ENCODE results near the gene FBRSL1. TPM values are rescaled to one million over a fixed set of nuclear protein-coding genes. Genes with fewer than 3 reads are reported as not detected.

The FBRSL1 gene
- total and polyA plus RNA-seq, 9 of the 15 experiments (the other 6 are each of a cell fraction or from before 2014, with no cell fraction given) = 0.24 to 129 (median 7.3) TPM

GRCh38 chr12:132535019-132535418 lies 45.1 kb downstream of the FBRSL1 start:
- H3K9ac ChIP-seq (ENCODE audit: insufficient read depth in 1 of 2, low read depth in 2 of 2, low read length in 2 of 2) = no peak overlapping the region
- BruUV-seq (replicated peaks) = no TSS peak
- DNase-seq (ENCODE audit: extremely low read depth in 1 of 4, low spot score in 3 of 4) = no peak
- H2AFZ ChIP-seq (ENCODE audit: low read depth, low read length) = no peak overlapping the region
- no peaks in the 10 kb centered on the region for H3K79me2 ChIP-seq (ENCODE audit: control insufficient read depth, insufficient read depth, low read length)
- H3K4me2 ChIP-seq (ENCODE audit: insufficient read depth, low read length) = no peak overlapping the region
- H4K20me1 ChIP-seq (replicated peaks; ENCODE audit: control insufficient read depth, insufficient read depth, low read length) = no peaks in the 10 kb centered on the region
- H3K36me3 ChIP-seq (ENCODE audit: control insufficient read depth, insufficient read depth, low read length) = no peaks in the 10 kb centered on the region; the same call in 2 of the 3 replicates
- no peak for ATAC-seq
- H3K4me3 ChIP-seq = no peak overlapping the region
- peaks cover 13% of the 10 kb centered on the region for H3K9me3 ChIP-seq (replicated peaks; ENCODE audit: control insufficient read depth, insufficient read depth, low read depth, low read length)
- ChIA-PET CTCF (ENCODE audit: low intra/inter-chr PET ratio) (no interaction called here), POLR2A (interaction anchor here (0.6 kb wide), 1 partner anchor 240 kb away, joined by 3 read pairs; no protein-coding TSS in a partner anchor)
- no peaks in the 10 kb centered on the region; a peak in 1 of 5 replicates for H3K27me3 ChIP-seq (ENCODE audit: control insufficient read depth in 2 of 2, insufficient read depth in 2 of 2, low read length in 2 of 2)
- in situ Hi-C loops (cut with MboI) = no loop called here
- H3K9me1 ChIP-seq (ENCODE audit: control insufficient read depth, insufficient read depth, low read length) = no peaks in the 10 kb centered on the region
- intact Hi-C loops (cut with micrococcal nuclease) = no loop called here
- FAIRE-seq = no peak
- 85% methylated on average over 13 of the region's 13 CpGs for WGBS (ENCODE audit: insufficient coverage, low coverage, missing lambda C conversion rate)
- no peak overlapping the region for H3K27ac ChIP-seq (ENCODE audit: extremely low read depth, low read depth, low read length)
- peaks cover 0 to 50% of the 10 kb centered on the region in 2 experiments; a peak in 3 of 5 replicates for H3K4me1 ChIP-seq (replicated peaks in 1 of 2; ENCODE audit: control insufficient read depth in 2 of 2, insufficient read depth in 2 of 2, low read length in 2 of 2)
- TF ChIP-seq TSHZ1 (CRISPR knock-in tag; IDR thresholded peaks at IDR 0.05) (no peak), ARID3B (CRISPR knock-in tag; IDR thresholded peaks at IDR 0.05; ENCODE audit: borderline replicate concordance) (no peak)
- TF ChIP-seq, protein P1, sequence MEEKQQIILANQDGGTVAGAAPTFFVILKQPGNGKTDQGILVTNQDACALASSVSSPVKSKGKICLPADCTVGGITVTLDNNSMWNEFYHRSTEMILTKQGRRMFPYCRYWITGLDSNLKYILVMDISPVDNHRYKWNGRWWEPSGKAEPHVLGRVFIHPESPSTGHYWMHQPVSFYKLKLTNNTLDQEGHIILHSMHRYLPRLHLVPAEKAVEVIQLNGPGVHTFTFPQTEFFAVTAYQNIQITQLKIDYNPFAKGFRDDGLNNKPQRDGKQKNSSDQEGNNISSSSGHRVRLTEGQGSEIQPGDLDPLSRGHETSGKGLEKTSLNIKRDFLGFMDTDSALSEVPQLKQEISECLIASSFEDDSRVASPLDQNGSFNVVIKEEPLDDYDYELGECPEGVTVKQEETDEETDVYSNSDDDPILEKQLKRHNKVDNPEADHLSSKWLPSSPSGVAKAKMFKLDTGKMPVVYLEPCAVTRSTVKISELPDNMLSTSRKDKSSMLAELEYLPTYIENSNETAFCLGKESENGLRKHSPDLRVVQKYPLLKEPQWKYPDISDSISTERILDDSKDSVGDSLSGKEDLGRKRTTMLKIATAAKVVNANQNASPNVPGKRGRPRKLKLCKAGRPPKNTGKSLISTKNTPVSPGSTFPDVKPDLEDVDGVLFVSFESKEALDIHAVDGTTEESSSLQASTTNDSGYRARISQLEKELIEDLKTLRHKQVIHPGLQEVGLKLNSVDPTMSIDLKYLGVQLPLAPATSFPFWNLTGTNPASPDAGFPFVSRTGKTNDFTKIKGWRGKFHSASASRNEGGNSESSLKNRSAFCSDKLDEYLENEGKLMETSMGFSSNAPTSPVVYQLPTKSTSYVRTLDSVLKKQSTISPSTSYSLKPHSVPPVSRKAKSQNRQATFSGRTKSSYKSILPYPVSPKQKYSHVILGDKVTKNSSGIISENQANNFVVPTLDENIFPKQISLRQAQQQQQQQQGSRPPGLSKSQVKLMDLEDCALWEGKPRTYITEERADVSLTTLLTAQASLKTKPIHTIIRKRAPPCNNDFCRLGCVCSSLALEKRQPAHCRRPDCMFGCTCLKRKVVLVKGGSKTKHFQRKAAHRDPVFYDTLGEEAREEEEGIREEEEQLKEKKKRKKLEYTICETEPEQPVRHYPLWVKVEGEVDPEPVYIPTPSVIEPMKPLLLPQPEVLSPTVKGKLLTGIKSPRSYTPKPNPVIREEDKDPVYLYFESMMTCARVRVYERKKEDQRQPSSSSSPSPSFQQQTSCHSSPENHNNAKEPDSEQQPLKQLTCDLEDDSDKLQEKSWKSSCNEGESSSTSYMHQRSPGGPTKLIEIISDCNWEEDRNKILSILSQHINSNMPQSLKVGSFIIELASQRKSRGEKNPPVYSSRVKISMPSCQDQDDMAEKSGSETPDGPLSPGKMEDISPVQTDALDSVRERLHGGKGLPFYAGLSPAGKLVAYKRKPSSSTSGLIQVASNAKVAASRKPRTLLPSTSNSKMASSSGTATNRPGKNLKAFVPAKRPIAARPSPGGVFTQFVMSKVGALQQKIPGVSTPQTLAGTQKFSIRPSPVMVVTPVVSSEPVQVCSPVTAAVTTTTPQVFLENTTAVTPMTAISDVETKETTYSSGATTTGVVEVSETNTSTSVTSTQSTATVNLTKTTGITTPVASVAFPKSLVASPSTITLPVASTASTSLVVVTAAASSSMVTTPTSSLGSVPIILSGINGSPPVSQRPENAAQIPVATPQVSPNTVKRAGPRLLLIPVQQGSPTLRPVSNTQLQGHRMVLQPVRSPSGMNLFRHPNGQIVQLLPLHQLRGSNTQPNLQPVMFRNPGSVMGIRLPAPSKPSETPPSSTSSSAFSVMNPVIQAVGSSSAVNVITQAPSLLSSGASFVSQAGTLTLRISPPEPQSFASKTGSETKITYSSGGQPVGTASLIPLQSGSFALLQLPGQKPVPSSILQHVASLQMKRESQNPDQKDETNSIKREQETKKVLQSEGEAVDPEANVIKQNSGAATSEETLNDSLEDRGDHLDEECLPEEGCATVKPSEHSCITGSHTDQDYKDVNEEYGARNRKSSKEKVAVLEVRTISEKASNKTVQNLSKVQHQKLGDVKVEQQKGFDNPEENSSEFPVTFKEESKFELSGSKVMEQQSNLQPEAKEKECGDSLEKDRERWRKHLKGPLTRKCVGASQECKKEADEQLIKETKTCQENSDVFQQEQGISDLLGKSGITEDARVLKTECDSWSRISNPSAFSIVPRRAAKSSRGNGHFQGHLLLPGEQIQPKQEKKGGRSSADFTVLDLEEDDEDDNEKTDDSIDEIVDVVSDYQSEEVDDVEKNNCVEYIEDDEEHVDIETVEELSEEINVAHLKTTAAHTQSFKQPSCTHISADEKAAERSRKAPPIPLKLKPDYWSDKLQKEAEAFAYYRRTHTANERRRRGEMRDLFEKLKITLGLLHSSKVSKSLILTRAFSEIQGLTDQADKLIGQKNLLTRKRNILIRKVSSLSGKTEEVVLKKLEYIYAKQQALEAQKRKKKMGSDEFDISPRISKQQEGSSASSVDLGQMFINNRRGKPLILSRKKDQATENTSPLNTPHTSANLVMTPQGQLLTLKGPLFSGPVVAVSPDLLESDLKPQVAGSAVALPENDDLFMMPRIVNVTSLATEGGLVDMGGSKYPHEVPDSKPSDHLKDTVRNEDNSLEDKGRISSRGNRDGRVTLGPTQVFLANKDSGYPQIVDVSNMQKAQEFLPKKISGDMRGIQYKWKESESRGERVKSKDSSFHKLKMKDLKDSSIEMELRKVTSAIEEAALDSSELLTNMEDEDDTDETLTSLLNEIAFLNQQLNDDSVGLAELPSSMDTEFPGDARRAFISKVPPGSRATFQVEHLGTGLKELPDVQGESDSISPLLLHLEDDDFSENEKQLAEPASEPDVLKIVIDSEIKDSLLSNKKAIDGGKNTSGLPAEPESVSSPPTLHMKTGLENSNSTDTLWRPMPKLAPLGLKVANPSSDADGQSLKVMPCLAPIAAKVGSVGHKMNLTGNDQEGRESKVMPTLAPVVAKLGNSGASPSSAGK (IDR thresholded peaks at IDR 0.05) = no peak
